ENCODE data around the gene DCAF4L1. TPM values are rescaled to one million over a fixed set of nuclear protein-coding genes. Genes with fewer than 3 reads are reported as not detected.
A peak's percentile ranks its signal among the peaks of the same experiment; 100 is the strongest.

Gene DCAF4L1, protein sequence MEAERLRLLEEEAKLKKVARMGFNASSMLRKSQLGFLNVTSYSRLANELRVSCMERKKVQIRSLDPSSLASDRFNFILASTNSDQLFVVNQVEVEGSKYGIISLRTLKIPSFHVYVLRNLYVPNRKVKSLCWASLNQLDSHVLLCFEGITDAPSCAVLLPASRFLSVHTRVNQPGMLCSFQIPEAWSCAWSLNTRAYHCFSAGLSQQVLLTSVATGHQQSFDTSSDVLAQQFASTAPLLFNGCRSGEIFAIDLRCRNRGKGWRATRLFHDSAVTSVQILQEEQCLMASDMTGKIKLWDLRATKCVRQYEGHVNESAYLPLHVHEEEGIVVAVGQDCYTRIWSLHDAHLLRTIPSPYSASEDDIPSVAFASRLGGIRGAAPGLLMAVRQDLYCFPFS
- polyA plus RNA-seq (2014; cell fraction: cytosol; rRNA removed): 0.14 and 0.37 TPM in 2 replicates
- 0.64 and 0.79 TPM in 2 replicates for polyA plus RNA-seq (2014; cell fraction: nucleus; rRNA removed)

DNA sequence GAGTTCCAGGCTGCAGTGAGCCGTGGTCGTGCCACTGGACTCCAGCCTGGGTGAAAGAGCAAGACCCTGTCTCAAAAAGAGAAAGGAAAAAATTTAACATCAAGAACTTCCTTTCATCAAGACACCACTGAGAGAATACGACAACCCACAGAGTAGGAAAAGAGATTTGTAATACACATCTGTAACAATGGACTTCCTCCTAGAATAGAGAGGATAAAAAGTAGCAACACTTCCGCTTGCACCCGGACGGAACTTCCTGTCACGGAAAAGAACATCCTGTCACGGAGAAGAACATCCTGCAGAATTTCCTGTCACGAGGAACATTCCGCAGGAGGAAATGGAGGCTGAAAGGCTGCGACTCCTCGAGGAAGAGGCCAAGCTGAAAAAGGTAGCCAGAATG lies at the start of gene DCAF4L1:
Gene DCAF4L1 (plus strand): TSS at position 301 of the 400 bp plus-strand sequence. CDS start 37 bp downstream, at position 338.
- no peak for DNase-seq (ENCODE audit: low spot score)

DNA sequence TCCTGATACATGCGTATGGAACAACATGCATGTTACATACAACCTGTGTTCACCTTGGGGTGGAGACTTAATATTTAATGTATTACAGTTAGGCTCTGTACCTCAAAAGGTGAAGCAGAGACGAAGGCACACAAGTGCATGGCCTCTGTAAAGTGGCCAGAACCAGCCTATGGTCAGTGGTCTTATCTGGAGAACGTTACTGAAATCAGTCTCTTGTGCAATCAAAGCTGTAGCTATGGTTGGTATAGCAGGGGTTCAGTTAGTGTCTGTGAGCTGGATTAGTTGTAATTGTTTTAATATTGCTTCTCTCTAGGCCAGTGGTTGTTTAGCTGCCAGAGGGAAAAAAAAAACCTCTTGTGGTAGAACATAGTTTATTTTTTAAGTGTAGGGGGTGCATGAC lies 48.6 kb upstream of the DCAF4L1 start:
- DNase-seq (ENCODE audit: low spot score): no peak

GRCh38 chr4:41933997-41934503 lies 47.5 kb upstream of the DCAF4L1 start:
- peak; percentile 35 for DNase-seq (ENCODE audit: low spot score)

GRCh38 chr4:41934514-41934900 lies 47.0 kb upstream of the DCAF4L1 start:
- no peak for DNase-seq (ENCODE audit: low spot score)

DNA sequence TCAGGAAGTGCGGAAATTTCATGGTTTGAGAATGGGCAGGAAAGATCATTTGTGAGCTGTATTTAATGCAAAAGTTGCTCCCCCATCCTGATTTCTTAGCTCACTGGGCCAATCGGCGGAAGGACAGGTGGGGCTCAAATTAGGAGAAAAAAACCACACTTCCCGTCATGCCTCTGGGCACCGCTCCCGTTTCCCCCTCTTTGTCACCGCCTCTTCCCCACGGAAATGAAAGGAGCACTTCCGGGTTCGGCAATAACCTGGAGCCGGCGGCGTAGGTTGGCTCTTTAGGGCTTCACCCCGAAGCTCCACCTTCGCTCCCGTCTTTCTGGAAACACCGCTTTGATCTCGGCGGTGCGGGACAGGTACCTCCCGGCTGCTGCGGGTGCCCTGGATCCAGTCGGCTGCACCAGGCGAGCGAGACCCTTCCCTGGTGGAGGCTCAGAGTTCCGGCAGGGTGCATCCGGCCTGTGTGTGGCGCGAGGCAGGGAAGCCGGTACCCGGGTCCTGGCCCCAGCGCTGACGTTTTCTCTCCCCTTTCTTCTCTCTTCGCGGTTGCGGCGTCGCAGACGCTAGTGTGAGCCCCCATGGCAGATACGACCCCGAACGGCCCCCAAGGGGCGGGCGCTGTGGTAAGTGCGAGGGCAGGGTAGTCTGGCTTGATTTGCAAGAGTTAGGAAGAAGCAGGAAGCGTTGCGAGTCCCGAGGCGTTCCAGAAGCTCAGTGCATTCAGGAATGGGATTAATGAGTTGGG lies 46.5 kb upstream of the DCAF4L1 start, which contains the start of gene TMEM33:
Gene TMEM33 (plus strand): TSS at position 529 of the 751 bp plus-strand sequence. CDS start 56 bp downstream, at position 585.
- DNase-seq (ENCODE audit: low spot score): peak; percentile 92

DNA sequence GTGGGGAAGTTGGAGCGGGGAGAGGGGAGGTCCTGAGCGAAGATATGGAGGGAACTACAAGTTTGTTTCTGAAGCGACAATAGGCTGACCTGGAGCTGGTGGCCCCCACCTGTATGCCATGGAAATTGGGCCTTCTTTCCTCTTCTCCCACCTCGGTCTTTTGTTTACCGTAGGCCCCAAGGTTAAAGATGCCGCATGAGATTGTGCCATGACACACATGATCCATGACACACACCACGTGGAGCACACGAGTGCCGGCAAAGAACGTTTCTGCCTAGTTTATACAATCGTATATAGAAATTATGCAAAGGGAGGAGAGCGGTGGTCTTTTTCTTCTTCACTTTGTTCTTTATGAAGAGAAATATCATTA lies 45.9 kb upstream of the DCAF4L1 start:
- DNase-seq (ENCODE audit: low spot score): peak; percentile 29

DNA sequence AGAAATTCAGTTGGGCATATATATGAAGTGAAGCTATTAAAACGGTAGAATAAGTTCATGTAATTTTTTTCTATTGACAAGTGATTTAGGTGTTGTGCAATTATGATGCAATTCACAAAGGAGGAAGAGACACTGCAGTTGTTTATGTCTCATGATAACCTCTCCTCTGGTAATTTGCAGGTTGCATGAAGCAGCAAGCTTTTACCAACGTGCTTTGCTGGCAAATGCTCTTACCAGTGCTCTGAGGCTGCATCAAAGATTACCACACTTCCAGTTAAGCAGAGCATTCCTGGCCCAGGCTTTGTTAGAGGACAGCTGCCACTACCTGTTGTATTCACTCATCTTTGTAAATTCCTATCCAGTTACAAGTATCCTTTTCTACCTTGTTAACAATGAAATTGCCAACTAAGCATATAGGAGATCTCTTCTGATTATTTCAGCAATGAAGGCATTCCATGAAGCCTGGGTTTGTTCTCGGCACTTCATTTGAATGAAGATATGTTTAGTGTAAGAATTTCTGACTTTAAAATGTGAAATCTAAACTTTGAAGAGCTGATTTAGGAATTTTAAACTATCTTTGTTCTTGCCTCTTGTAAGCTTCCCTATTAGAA lies 42.4 kb upstream of the DCAF4L1 start:
- no peak for DNase-seq (ENCODE audit: low spot score)

DNA sequence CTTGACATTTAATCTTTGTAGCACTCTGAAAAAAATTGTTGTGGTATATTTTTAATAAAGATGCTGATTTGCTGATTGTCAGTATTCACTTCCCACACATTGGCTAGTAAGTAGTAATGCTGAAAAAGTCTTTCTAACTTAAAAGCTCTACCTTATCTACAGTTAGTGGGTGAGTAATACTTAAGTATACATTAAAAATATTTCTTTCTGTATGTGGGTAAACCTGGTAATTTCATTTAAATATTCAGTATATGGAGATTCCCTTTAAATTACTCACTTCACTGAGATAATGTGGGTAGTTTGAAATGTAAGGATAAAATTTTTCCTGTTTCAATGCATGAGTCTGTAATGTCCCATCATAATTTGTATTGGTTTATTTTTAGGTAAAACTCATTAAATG lies 40.7 kb upstream of the DCAF4L1 start:
- DNase-seq (ENCODE audit: low spot score): no peak

- DNase-seq (ENCODE audit: low spot score): no peak
These were observed 38.0 kb upstream of the DCAF4L1 start for GRCh38 chr4:41943506-41943905.

- no peak for DNase-seq (ENCODE audit: low spot score)
These were observed 37.5 kb upstream of the DCAF4L1 start for GRCh38 chr4:41944089-41944488.

DNA sequence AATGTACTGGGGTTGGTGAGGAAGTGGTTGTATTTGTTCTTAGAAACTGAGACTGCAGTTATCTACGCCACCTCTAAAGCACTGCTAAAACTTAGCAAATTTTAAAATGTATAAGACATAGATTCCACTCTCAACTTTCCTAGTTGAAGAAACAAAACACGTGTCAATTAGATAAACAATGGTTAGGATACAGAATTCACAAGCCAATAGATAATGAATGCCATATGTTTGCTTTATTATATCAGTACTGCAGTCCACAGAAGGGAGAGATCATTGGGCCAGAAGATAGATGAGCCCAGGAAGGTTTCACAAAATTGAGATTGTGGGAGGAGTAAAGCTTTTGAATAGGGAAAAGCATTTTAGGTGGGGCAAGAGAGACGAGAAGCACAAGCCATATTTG lies 32.0 kb upstream of the DCAF4L1 start:
- DNase-seq (ENCODE audit: low spot score): no peak

GRCh38 chr4:41957634-41958033 lies 23.9 kb upstream of the DCAF4L1 start:
- peak; percentile 16 for DNase-seq (ENCODE audit: low spot score)

DNA sequence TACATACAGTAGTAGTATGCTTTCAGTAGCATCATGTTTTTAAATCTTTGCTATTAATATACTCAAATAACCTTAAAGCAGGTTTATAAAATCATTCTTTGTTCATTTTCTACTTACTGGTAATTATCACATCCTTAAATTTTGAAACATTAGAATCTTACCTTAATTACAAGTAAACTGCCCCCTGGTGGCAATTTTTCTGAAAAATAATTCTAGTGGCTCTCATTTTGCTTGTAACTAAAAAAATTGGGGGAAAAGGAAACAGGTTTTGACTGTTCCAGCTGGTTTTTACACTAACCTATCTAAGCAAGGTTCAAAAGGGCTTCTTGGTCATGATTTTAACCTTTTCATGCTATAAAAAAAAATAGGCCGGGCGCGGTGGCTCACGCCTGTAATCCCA lies 18.5 kb upstream of the DCAF4L1 start:
- peak; percentile 12 for DNase-seq (ENCODE audit: low spot score)

DNA sequence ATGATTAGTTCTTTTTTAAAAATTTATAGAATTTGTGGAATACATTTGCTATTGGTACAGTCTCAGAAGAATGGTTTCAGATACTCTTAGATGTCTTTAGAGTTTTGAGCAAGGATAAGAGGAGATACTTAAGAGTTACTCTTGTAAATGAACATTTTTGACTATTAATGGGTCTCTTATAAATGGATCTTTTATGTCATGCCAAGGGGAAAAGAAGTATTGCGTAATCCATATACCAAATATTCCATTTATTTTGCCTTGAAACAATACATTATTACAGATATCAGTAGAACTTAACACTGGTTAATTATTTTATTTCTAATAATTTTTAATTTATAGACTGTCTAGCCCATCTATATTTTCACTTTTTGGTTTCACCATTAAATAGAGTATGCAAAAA lies 17.2 kb upstream of the DCAF4L1 start:
- DNase-seq (ENCODE audit: low spot score): no peak

- no peak for DNase-seq (ENCODE audit: low spot score)
These were observed 14.2 kb upstream of the DCAF4L1 start for GRCh38 chr4:41967392-41967791.

DNA sequence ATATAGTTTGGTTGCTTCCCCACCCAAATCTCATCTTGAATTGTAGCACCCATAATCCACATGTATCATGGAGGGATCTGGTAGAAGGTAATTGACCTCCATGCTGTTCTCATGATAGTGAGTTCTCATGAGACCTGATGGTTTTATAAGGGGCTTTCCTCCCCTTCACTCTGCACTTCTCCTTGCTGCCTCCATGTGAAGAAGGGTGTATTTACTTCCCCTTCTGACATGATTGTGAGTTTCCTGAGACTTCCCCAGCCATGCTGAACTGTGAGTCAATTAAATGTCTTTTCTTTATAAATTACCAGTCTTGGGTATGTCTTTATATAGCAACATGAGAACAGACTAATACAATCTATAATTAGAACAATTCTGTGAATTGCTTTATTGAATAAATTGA lies 11.9 kb upstream of the DCAF4L1 start:
- DNase-seq (ENCODE audit: low spot score): no peak

GRCh38 chr4:41975341-41975740 lies 6.2 kb upstream of the DCAF4L1 start:
- DNase-seq (ENCODE audit: low spot score): no peak

- DNase-seq (ENCODE audit: low spot score): no peak
These were observed 4.6 kb upstream of the DCAF4L1 start for GRCh38 chr4:41976775-41977516.

GRCh38 chr4:41977709-41978108 lies 3.8 kb upstream of the DCAF4L1 start:
- no peak for DNase-seq (ENCODE audit: low spot score)

DNA sequence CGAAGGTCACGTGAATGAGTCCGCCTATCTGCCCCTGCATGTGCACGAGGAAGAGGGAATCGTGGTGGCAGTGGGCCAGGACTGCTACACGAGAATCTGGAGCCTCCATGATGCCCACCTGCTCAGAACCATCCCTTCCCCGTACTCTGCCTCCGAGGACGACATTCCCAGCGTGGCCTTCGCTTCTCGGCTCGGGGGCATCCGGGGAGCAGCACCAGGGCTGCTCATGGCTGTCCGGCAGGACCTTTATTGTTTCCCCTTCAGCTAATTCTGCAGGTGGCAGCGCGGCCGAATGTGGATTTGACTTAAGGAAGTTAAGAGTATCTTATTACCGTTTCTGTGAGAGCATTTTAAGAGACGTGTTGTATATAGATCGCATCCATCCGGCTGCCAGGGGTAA lies 1.2 kb downstream of the DCAF4L1 start:
- no peak for DNase-seq (ENCODE audit: low spot score)

- DNase-seq (ENCODE audit: low spot score): no peak
These were observed 3.6 kb downstream of the DCAF4L1 start for GRCh38 chr4:41985151-41985550.

Data from SK-N-DZ (cell line).